ENCODE results near the gene DSP.

DSP gene

DNA sequence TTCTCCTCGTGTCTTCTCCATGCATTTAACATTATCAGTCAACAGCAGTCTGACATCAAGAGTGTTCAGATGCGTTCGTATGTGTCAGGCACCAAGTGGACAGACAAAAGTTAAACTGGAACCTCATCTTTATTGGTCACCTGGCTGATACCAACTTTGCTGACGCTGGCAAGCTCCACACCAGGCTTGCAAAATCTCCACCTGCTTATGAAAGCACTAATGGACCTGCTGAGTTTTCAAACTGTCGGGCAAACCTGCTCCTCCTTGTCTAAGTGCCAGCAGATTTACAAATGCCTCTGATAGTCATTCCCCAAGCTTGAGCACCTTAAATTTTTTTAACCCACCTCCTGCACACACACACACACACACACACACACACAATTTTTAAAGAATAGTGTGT lies 27.9 kb upstream of the DSP start:
- no peaks in the 10 kb centered on the region for H3K27me3 ChIP-seq (ENCODE audit: insufficient read depth, poor library complexity, severe bottlenecking)
- no peak for TF ChIP-seq GABPA (IDR thresholded peaks at IDR 0.05; ENCODE audit: low read depth)
- TF ChIP-seq, protein P1, sequence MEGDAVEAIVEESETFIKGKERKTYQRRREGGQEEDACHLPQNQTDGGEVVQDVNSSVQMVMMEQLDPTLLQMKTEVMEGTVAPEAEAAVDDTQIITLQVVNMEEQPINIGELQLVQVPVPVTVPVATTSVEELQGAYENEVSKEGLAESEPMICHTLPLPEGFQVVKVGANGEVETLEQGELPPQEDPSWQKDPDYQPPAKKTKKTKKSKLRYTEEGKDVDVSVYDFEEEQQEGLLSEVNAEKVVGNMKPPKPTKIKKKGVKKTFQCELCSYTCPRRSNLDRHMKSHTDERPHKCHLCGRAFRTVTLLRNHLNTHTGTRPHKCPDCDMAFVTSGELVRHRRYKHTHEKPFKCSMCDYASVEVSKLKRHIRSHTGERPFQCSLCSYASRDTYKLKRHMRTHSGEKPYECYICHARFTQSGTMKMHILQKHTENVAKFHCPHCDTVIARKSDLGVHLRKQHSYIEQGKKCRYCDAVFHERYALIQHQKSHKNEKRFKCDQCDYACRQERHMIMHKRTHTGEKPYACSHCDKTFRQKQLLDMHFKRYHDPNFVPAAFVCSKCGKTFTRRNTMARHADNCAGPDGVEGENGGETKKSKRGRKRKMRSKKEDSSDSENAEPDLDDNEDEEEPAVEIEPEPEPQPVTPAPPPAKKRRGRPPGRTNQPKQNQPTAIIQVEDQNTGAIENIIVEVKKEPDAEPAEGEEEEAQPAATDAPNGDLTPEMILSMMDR (IDR thresholded peaks at IDR 0.05; ENCODE audit: insufficient read depth, low read length): no peak
- H3K27ac ChIP-seq (replicated peaks): no peak overlapping the region
- no peak overlapping the region for H3K4me3 ChIP-seq (replicated peaks; ENCODE audit: insufficient read depth, low read length)
- DNase-seq (ENCODE audit: low read depth in 1 of 2, low spot score in 1 of 2): no peak

DNA sequence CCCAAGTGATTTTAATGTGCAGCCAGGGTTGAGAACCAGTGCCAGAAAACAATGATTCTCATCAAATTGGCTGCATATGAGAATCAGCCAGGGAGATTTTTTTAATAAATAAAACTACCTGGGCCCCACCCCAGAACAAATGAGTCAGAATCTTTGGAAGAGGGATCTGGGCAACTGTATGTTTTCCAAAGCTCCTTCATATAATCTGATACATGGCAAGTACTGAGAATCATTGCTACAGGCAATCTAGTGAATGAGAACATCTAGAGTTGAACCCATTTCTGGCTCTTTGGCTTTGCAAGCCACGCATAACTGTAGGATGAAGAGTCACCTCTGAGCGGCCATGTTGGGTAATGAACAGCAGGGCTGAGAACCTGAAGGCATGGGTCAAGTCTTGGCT lies 26.1 kb upstream of the DSP start:
- no peak for DNase-seq (ENCODE audit: low read depth in 1 of 2, low spot score in 1 of 2)
- Histone ChIP-seq H3K4me3 (replicated peaks; ENCODE audit: insufficient read depth, low read length) (no peak overlapping the region), H3K27me3 (ENCODE audit: insufficient read depth, poor library complexity, severe bottlenecking) (no peaks in the 10 kb centered on the region), H3K27ac (replicated peaks) (no peak overlapping the region)
- TF ChIP-seq POLR2AphosphoS5 (IDR thresholded peaks at IDR 0.05; ENCODE audit: low read depth): no peak
- no peak for TF ChIP-seq GABPA (IDR thresholded peaks at IDR 0.05; ENCODE audit: low read depth)
- TF ChIP-seq, protein P2, sequence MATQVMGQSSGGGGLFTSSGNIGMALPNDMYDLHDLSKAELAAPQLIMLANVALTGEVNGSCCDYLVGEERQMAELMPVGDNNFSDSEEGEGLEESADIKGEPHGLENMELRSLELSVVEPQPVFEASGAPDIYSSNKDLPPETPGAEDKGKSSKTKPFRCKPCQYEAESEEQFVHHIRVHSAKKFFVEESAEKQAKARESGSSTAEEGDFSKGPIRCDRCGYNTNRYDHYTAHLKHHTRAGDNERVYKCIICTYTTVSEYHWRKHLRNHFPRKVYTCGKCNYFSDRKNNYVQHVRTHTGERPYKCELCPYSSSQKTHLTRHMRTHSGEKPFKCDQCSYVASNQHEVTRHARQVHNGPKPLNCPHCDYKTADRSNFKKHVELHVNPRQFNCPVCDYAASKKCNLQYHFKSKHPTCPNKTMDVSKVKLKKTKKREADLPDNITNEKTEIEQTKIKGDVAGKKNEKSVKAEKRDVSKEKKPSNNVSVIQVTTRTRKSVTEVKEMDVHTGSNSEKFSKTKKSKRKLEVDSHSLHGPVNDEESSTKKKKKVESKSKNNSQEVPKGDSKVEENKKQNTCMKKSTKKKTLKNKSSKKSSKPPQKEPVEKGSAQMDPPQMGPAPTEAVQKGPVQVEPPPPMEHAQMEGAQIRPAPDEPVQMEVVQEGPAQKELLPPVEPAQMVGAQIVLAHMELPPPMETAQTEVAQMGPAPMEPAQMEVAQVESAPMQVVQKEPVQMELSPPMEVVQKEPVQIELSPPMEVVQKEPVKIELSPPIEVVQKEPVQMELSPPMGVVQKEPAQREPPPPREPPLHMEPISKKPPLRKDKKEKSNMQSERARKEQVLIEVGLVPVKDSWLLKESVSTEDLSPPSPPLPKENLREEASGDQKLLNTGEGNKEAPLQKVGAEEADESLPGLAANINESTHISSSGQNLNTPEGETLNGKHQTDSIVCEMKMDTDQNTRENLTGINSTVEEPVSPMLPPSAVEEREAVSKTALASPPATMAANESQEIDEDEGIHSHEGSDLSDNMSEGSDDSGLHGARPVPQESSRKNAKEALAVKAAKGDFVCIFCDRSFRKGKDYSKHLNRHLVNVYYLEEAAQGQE (IDR thresholded peaks at IDR 0.05; ENCODE audit: insufficient replicate concordance, low read depth): no peak
- no peak for TF ChIP-seq SPI1 (IDR thresholded peaks at IDR 0.05; ENCODE audit: borderline replicate concordance, low read depth)
- TF ChIP-seq, protein P1 (IDR thresholded peaks at IDR 0.05; ENCODE audit: insufficient read depth, low read length): no peak

DNA sequence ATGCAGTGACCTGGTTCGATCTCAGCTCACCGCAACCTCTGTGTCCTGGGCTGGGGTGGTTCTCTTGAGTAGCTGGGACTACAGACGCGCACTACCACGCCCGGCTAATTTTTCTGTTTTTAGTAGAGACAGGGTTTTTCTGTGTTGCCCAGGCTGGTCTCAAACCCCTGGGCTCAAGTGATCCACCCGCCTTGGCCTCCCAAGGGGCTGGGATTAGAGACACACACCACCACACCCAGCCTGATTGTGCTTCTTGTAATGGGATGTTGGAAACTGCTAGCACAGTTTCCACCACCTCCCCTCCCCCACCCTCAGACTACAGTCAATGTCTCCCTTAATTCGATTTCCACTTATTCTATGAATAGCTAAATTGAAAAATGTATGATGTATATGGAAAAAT lies 22.6 kb upstream of the DSP start:
- TF ChIP-seq, protein P1 (IDR thresholded peaks at IDR 0.05; ENCODE audit: insufficient read depth, low read length): no peak
- TF ChIP-seq POLR2AphosphoS5 (IDR thresholded peaks at IDR 0.05; ENCODE audit: low read depth): no peak
- Histone ChIP-seq H3K4me3 (replicated peaks; ENCODE audit: insufficient read depth, low read length) (no peak overlapping the region), H3K27ac (replicated peaks) (no peak overlapping the region), H3K27me3 (ENCODE audit: insufficient read depth, poor library complexity, severe bottlenecking) (no peaks in the 10 kb centered on the region)
- DNase-seq (ENCODE audit: low read depth in 1 of 2, low spot score in 1 of 2): no peak

DNA sequence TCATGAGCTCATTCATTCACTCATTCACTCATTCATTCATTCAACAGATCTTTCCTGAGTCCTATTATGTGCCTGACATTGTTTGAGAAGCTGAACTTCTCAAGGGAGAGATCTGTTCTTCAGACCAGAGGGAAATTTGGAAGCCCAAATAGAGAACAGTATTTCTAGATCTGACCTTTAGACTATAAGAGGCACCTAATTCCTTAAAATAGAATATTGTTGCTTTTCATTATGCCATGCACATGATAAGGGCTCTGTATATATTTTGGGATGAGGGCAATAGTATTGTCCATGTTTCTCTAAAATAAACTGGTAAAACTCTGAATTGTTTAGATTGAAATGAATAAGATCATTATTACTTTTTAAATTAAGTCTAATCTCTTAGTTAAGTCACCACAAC lies 18.6 kb upstream of the DSP start:
- no peak overlapping the region for H3K4me3 ChIP-seq (replicated peaks; ENCODE audit: insufficient read depth, low read length)
- TF ChIP-seq SPI1 (IDR thresholded peaks at IDR 0.05; ENCODE audit: borderline replicate concordance, low read depth): no peak
- TF ChIP-seq, protein P1 (IDR thresholded peaks at IDR 0.05; ENCODE audit: insufficient read depth, low read length): no peak
- no peak for TF ChIP-seq GABPA (IDR thresholded peaks at IDR 0.05; ENCODE audit: low read depth)
- TF ChIP-seq, protein P2 (IDR thresholded peaks at IDR 0.05; ENCODE audit: insufficient replicate concordance, low read depth): no peak
- TF ChIP-seq POLR2AphosphoS5 (IDR thresholded peaks at IDR 0.05; ENCODE audit: low read depth): no peak
- H3K27me3 ChIP-seq (ENCODE audit: insufficient read depth, poor library complexity, severe bottlenecking): peaks cover 2% of the 10 kb centered on the region
- H3K27ac ChIP-seq (replicated peaks): no peak overlapping the region
- no peak for DNase-seq (ENCODE audit: low read depth in 1 of 2, low spot score in 1 of 2)
